WTC11 (cell line): ENCODE results near the gene IGLL5. TPM values are rescaled to one million over a fixed set of nuclear protein-coding genes. Genes with fewer than 3 reads are reported as not detected.

ENCODE experiments used
- ATAC-seq: fragments of 200-7000 bp; cut with Tn5 transposase; 2 replicates; pipeline ENCODE4 v1.10.0; 2021; ENCODE audit warnings: mild to moderate bottlenecking, moderate library complexity
- CTCF ChIA-PET: fragments of 300-600 bp; sonication (Branson Sonifier 250); formaldehyde crosslinking; loops from one replicate; lab custom pipeline; 2021; ENCODE audit warnings: antibody characterized with exemption; lab: Charles Lee
- POLR2A ChIA-PET: fragments of 350-600 bp; sonication (Branson Sonifier 250); formaldehyde crosslinking; loops from one replicate; lab custom pipeline; 2021; ENCODE audit warnings: antibody characterized with exemption; lab: Charles Lee
- DNase-seq: peaks from one replicate; pipeline ENCODE4 v3.0.0; 2021; ENCODE audit warnings: low spot score
- H3K27ac Mint-ChIP-seq: 2 replicates; pipeline ENCODE4 v1.8.0; 2021; ENCODE audit warnings: mixed read lengths
- H3K27me3 Mint-ChIP-seq: 2 replicates; pipeline ENCODE4 v1.8.0; 2021; ENCODE audit warnings: low read depth, mild to moderate bottlenecking, moderate library complexity, mixed read lengths
- H3K36me3 Mint-ChIP-seq: 2 replicates; pipeline ENCODE4 v1.8.0; 2021; ENCODE audit warnings: mixed read lengths
- H3K4me1 Mint-ChIP-seq: 2 replicates; pipeline ENCODE4 v1.8.0; 2022; ENCODE audit warnings: mixed read lengths
- H3K4me3 Mint-ChIP-seq: 2 replicates; pipeline ENCODE4 v1.8.0; 2021; ENCODE audit warnings: mild to moderate bottlenecking, moderate library complexity, mixed read lengths
- H3K9me3 Mint-ChIP-seq: 2 replicates; pipeline ENCODE4 v1.8.0; 2021; ENCODE audit warnings: mixed read lengths
- ESRRA ChIP-seq: sonication (generic); formaldehyde crosslinking; IDR thresholded peaks from 2 replicates; pipeline ENCODE4 v1.8.1; 2022; ENCODE audit warnings: mild to moderate bottlenecking, missing genetic modification reagents, borderline replicate concordance
- GTF2I ChIP-seq: fragments of 250-450 bp; sonication (Bioruptor Pico); conservative IDR thresholded peaks from 2 replicates; pipeline ENCODE4 v1.4.0; 2021; ENCODE audit warnings: mild to moderate bottlenecking
- TCF7 ChIP-seq: sonication (generic); formaldehyde crosslinking; IDR thresholded peaks from 2 replicates; pipeline ENCODE4 v1.8.0; 2022; ENCODE audit warnings: mild to moderate bottlenecking, low read depth, missing genetic modification reagents, moderate library complexity
- ZNF317 ChIP-seq: sonication (generic); formaldehyde crosslinking; IDR thresholded peaks from 2 replicates; pipeline ENCODE4 v1.8.1; 2023; ENCODE audit warnings: low read depth, mild to moderate bottlenecking, moderate library complexity, missing genetic modification reagents, borderline replicate concordance
- ZNF396 ChIP-seq: fragments of 250-450 bp; sonication (Bioruptor Pico); IDR thresholded peaks from 2 replicates; pipeline ENCODE4 v1.8.0; 2021; ENCODE audit warnings: mild to moderate bottlenecking, moderate library complexity, borderline replicate concordance
- total RNA-seq: library from RNA; stranded (reverse); gene quantifications from 3 replicates; pipeline ENCODE4 v1.2.3, GENCODE V29; 2021
- TF ChIP-seq, protein P1 (sequence below): sonication (generic); formaldehyde crosslinking; IDR thresholded peaks from 2 replicates; pipeline ENCODE4 v1.8.1; 2023; ENCODE audit warnings: mild to moderate bottlenecking, missing genetic modification reagents
- TF ChIP-seq, protein P2 (sequence below): fragments of 250-450 bp; sonication (Bioruptor Pico); IDR thresholded peaks from 2 replicates; pipeline ENCODE4 v1.9.0; 2021; ENCODE audit warnings: mild to moderate bottlenecking, borderline replicate concordance
- TF ChIP-seq, protein P3 (sequence below): sonication (generic); formaldehyde crosslinking; IDR thresholded peaks from 2 replicates; pipeline ENCODE4 v1.8.1; 2022; ENCODE audit warnings: missing genetic modification reagents, borderline replicate concordance
- TF ChIP-seq, protein P4 (sequence below): sonication (generic); formaldehyde crosslinking; IDR thresholded peaks from 2 replicates; pipeline ENCODE4 v1.8.1; 2023; ENCODE audit warnings: mild to moderate bottlenecking, missing genetic modification reagents, moderate library complexity
- TF ChIP-seq, protein P5 (sequence below): sonication (generic); formaldehyde crosslinking; IDR thresholded peaks from 2 replicates; pipeline ENCODE4 v1.8.0; 2022; ENCODE audit warnings: missing genetic modification reagents
- TF ChIP-seq, protein P6 (sequence below): sonication (generic); formaldehyde crosslinking; IDR thresholded peaks from 2 replicates; pipeline ENCODE4 v1.8.1; 2022; ENCODE audit warnings: mild to moderate bottlenecking, moderate library complexity, missing genetic modification reagents
- TF ChIP-seq, protein P7 (sequence below): sonication (generic); formaldehyde crosslinking; conservative IDR thresholded peaks from 2 replicates; pipeline ENCODE4 v1.8.1; 2022; ENCODE audit warnings: mild to moderate bottlenecking, missing genetic modification reagents

IGLL5 gene
- total RNA-seq, 1 experiment from 2014 or later = not detected

DNA sequence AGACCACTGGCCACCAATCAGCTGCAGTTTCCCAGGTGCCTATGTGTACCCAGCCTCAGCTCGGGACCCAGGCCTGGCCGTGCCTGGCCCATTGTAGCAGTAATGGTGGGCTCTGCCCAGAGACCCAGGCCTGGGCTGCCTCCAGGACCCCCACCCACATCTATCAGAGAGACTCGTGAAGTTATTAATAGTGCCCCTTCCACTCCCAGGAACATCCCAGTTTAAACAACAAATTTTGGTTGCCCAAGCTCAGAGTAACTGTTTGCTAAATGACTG lies 42.5 kb downstream of the IGLL5 start (continued):
- no peak for TF ChIP-seq ZNF396 (CRISPR knock-in tag)
- TF ChIP-seq, protein P1, sequence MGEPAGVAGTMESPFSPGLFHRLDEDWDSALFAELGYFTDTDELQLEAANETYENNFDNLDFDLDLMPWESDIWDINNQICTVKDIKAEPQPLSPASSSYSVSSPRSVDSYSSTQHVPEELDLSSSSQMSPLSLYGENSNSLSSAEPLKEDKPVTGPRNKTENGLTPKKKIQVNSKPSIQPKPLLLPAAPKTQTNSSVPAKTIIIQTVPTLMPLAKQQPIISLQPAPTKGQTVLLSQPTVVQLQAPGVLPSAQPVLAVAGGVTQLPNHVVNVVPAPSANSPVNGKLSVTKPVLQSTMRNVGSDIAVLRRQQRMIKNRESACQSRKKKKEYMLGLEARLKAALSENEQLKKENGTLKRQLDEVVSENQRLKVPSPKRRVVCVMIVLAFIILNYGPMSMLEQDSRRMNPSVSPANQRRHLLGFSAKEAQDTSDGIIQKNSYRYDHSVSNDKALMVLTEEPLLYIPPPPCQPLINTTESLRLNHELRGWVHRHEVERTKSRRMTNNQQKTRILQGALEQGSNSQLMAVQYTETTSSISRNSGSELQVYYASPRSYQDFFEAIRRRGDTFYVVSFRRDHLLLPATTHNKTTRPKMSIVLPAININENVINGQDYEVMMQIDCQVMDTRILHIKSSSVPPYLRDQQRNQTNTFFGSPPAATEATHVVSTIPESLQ = no peak

DNA sequence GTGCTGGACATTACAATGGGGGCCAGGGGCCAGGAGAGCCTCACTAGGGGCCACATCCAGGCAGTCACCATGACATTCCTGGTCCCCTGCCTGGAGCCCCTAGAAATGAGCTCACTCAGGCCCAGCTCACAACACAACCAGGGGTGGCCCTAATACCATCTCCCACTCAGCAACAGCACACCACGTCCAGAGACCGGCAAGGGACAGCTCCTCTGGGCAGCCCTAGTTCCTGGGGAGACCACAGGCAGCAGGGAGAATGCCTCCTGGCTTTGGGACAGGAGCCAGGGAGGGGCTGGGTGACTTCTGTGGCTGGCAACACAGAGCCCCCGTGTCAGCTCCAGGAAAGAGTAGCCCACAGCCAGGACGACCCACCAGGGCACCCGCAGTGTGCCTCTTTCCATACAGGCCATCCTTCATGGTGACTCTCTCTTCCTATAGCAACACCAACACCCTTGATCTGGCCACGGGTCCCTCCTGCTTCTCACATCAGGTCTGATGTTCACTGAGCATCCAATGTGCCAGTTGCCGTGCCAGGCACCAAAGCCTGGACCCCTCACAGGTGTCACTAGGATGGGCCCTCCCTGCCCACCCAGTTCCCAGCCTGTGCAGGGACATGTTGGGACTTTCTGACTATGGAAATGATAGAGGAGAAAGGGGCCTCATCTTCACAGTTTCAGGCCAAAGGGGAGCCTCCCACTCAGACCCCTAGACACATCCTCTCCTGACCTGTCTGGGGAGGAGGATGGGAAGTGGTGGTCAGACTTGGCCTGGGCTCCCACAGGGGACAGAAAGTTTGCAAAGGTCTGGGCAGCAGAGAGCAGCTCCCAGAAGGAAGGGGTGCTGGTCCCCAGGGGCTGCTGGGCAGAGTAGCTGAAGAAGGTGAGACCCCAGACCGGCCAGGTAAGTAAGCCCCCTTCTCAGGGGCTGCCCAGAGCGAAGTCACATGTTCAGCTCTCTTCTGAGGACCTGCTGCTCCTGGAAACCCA lies 43.2 kb downstream of the IGLL5 start:
- peaks cover 41% of the 10 kb centered on the region for H3K27me3 Mint-ChIP-seq

More for the DNA sequence above, 43.2 kb downstream of the IGLL5 start:
- Mint-ChIP-seq H3K9me3 (no peaks in the 10 kb centered on the region), H3K36me3 (no peaks in the 10 kb centered on the region)
- CTCF ChIA-PET = interaction anchor here (1.3 to 4.7 kb wide), 4 partner anchors 12 to 161 kb away, joined by 4 to 26 read pairs (median 7); no protein-coding TSS in a partner anchor
- no peak for DNase-seq
- TF ChIP-seq, protein P2, sequence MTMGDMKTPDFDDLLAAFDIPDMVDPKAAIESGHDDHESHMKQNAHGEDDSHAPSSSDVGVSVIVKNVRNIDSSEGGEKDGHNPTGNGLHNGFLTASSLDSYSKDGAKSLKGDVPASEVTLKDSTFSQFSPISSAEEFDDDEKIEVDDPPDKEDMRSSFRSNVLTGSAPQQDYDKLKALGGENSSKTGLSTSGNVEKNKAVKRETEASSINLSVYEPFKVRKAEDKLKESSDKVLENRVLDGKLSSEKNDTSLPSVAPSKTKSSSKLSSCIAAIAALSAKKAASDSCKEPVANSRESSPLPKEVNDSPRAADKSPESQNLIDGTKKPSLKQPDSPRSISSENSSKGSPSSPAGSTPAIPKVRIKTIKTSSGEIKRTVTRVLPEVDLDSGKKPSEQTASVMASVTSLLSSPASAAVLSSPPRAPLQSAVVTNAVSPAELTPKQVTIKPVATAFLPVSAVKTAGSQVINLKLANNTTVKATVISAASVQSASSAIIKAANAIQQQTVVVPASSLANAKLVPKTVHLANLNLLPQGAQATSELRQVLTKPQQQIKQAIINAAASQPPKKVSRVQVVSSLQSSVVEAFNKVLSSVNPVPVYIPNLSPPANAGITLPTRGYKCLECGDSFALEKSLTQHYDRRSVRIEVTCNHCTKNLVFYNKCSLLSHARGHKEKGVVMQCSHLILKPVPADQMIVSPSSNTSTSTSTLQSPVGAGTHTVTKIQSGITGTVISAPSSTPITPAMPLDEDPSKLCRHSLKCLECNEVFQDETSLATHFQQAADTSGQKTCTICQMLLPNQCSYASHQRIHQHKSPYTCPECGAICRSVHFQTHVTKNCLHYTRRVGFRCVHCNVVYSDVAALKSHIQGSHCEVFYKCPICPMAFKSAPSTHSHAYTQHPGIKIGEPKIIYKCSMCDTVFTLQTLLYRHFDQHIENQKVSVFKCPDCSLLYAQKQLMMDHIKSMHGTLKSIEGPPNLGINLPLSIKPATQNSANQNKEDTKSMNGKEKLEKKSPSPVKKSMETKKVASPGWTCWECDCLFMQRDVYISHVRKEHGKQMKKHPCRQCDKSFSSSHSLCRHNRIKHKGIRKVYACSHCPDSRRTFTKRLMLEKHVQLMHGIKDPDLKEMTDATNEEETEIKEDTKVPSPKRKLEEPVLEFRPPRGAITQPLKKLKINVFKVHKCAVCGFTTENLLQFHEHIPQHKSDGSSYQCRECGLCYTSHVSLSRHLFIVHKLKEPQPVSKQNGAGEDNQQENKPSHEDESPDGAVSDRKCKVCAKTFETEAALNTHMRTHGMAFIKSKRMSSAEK (CRISPR knock-in tag) = no peak
- TF ChIP-seq GTF2I (CRISPR knock-in tag) (no peak), TCF7 (no peak), ZNF317 (no peak), ESRRA (CRISPR knock-in tag) (no peak)
- TF ChIP-seq, protein P3, sequence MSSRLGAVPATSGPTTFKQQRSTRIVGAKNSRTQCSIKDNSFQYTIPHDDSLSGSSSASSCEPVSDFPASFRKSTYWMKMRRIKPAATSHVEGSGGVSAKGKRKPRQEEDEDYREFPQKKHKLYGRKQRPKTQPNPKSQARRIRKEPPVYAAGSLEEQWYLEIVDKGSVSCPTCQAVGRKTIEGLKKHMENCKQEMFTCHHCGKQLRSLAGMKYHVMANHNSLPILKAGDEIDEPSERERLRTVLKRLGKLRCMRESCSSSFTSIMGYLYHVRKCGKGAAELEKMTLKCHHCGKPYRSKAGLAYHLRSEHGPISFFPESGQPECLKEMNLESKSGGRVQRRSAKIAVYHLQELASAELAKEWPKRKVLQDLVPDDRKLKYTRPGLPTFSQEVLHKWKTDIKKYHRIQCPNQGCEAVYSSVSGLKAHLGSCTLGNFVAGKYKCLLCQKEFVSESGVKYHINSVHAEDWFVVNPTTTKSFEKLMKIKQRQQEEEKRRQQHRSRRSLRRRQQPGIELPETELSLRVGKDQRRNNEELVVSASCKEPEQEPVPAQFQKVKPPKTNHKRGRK (CRISPR knock-in tag) = no peak
- TF ChIP-seq, protein P4, sequence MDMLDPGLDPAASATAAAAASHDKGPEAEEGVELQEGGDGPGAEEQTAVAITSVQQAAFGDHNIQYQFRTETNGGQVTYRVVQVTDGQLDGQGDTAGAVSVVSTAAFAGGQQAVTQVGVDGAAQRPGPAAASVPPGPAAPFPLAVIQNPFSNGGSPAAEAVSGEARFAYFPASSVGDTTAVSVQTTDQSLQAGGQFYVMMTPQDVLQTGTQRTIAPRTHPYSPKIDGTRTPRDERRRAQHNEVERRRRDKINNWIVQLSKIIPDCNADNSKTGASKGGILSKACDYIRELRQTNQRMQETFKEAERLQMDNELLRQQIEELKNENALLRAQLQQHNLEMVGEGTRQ (CRISPR knock-in tag) = no peak
- TF ChIP-seq, protein P5, sequence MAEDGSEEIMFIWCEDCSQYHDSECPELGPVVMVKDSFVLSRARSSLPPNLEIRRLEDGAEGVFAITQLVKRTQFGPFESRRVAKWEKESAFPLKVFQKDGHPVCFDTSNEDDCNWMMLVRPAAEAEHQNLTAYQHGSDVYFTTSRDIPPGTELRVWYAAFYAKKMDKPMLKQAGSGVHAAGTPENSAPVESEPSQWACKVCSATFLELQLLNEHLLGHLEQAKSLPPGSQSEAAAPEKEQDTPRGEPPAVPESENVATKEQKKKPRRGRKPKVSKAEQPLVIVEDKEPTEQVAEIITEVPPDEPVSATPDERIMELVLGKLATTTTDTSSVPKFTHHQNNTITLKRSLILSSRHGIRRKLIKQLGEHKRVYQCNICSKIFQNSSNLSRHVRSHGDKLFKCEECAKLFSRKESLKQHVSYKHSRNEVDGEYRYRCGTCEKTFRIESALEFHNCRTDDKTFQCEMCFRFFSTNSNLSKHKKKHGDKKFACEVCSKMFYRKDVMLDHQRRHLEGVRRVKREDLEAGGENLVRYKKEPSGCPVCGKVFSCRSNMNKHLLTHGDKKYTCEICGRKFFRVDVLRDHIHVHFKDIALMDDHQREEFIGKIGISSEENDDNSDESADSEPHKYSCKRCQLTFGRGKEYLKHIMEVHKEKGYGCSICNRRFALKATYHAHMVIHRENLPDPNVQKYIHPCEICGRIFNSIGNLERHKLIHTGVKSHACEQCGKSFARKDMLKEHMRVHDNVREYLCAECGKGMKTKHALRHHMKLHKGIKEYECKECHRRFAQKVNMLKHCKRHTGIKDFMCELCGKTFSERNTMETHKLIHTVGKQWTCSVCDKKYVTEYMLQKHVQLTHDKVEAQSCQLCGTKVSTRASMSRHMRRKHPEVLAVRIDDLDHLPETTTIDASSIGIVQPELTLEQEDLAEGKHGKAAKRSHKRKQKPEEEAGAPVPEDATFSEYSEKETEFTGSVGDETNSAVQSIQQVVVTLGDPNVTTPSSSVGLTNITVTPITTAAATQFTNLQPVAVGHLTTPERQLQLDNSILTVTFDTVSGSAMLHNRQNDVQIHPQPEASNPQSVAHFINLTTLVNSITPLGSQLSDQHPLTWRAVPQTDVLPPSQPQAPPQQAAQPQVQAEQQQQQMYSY (CRISPR knock-in tag) = no peak
- TF ChIP-seq, protein P6, sequence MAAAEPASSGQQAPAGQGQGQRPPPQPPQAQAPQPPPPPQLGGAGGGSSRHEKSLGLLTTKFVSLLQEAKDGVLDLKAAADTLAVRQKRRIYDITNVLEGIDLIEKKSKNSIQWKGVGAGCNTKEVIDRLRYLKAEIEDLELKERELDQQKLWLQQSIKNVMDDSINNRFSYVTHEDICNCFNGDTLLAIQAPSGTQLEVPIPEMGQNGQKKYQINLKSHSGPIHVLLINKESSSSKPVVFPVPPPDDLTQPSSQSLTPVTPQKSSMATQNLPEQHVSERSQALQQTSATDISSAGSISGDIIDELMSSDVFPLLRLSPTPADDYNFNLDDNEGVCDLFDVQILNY (CRISPR knock-in tag) = no peak
- TF ChIP-seq, protein P7, sequence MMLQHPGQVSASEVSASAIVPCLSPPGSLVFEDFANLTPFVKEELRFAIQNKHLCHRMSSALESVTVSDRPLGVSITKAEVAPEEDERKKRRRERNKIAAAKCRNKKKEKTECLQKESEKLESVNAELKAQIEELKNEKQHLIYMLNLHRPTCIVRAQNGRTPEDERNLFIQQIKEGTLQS = no peak
- TF ChIP-seq, all 79 proteins: peak for 0
- no peak overlapping the region for H3K4me3 Mint-ChIP-seq
- POLR2A ChIA-PET = no interaction called here
- H3K27ac Mint-ChIP-seq = no peak overlapping the region
- no peak for ATAC-seq
- peaks cover 14% of the 10 kb centered on the region for H3K4me1 Mint-ChIP-seq
